Stimulated activated CD4-positive, alpha-beta T cell treated with anti-CD3 and anti-CD28 coated beads, Interleukin-1b, Interleukin-23, amount 100 ng/mL, for 4 hours (primary cell): ENCODE results near the gene C2CD5.

Source experiments
- DNase-seq, 2 donors: peaks; one replicate each; pipeline ENCODE4 v3.0.0-alpha.2; 2020; ENCODE audit warnings: low read depth in 2 of 2

The C2CD5 gene

GRCh38 chr12:22414742-22415141, 129.6 kb downstream of the C2CD5 start:
- no peak for DNase-seq

- DNase-seq, result no peak
Observed at GRCh38 chr12:22413592-22413991, 130.8 kb downstream of the C2CD5 start.

GRCh38 chr12:22412581-22412980, 131.8 kb downstream of the C2CD5 start:
- no peak for DNase-seq

GRCh38 chr12:22410486-22410885, 133.9 kb downstream of the C2CD5 start:
- no peak for DNase-seq

GRCh38 chr12:22409377-22410164, 134.8 kb downstream of the C2CD5 start:
- DNase-seq, result peak in 1 of 2 donors; percentile 17

GRCh38 chr12:22408610-22409376, 135.5 kb downstream of the C2CD5 start:
- DNase-seq, result no peak

GRCh38 chr12:22407397-22407796, 136.9 kb downstream of the C2CD5 start:
- no peak for DNase-seq

- DNase-seq, result no peak
Observed at GRCh38 chr12:22406627-22407026, 137.7 kb downstream of the C2CD5 start.

GRCh38 chr12:22399464-22400180, 144.7 kb downstream of the C2CD5 start:
- no peak for DNase-seq
